Right lobe of liver (tissue), 4 donors: Measurements from ENCODE around the gene LRFN5.

ENCODE experiments used
- POLR2A ChIP-seq: fragments of 450-650 bp; IDR thresholded peaks from one replicate; pipeline ENCODE4 v1.6.1; 2017; ENCODE audit warnings: antibody characterized with exemption, mild to moderate bottlenecking
- TF ChIP-seq, protein P1 (sequence below), 4 donors: fragments of 200-600 bp in 3 of 4; fragments of 450-650 bp in 1 of 4; IDR thresholded peaks; one replicate each; pipeline versions ENCODE4 v1.5.1 to v1.8.0; 2016 to 2022; ENCODE audit warnings: antibody characterized with exemption in 4 of 4, mild to moderate bottlenecking in 2 of 4
- donor health status: DM: no; HTN: no; CAD: no.
- donor health status: DM: no; HTN: no; CAD: no.
- donor health status: DM: no; HTN: yes; CAD: no.

DNA sequence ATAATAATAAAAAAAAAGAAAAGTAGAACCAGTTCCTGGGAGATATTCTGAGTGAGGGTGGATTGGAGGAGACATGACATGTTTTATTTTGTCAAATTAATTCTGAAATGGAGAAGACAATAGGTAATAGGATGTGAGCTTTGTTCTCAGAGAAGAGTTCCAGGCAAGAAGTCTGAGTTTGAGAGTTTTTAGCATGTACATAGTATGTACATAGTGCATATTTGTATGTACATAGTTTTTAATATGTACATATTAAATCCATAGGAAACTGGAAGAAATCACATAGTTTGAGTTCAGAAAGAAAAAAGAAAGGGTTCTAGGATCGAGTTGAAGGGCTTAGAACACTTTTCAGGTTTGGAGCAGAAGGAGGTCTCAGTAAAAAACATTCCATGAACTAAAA, 47.5 kb downstream of the LRFN5 start:
- TF ChIP-seq, protein P1, sequence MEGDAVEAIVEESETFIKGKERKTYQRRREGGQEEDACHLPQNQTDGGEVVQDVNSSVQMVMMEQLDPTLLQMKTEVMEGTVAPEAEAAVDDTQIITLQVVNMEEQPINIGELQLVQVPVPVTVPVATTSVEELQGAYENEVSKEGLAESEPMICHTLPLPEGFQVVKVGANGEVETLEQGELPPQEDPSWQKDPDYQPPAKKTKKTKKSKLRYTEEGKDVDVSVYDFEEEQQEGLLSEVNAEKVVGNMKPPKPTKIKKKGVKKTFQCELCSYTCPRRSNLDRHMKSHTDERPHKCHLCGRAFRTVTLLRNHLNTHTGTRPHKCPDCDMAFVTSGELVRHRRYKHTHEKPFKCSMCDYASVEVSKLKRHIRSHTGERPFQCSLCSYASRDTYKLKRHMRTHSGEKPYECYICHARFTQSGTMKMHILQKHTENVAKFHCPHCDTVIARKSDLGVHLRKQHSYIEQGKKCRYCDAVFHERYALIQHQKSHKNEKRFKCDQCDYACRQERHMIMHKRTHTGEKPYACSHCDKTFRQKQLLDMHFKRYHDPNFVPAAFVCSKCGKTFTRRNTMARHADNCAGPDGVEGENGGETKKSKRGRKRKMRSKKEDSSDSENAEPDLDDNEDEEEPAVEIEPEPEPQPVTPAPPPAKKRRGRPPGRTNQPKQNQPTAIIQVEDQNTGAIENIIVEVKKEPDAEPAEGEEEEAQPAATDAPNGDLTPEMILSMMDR (IDR thresholded peaks at IDR 0.05): no peak
- no peak for TF ChIP-seq POLR2A
